NB4 (cell line): Measurements from ENCODE around the gene ATP8B3.

ENCODE experiments used
- DNase-seq: peaks from one replicate; pipeline ENCODE4 v3.0.0; 2010; ENCODE audit warnings: low read depth
- H3K4me3 ChIP-seq: one replicate; pipeline ENCODE4 v1.5.1; 2011; ENCODE audit warnings: mild to moderate bottlenecking, low read depth, low read length, moderate library complexity
- MYC ChIP-seq: IDR thresholded peaks from 2 replicates; pipeline ENCODE4 v1.6.1; 2011; ENCODE audit warnings: low read depth, low read length
- POLR2A ChIP-seq: IDR thresholded peaks from 2 replicates; pipeline ENCODE4 v1.6.1; 2011; ENCODE audit warnings: mild to moderate bottlenecking; ENCODE audit not compliant: insufficient read length; ENCODE audit errors: extremely low read depth
- TF ChIP-seq, protein P1 (sequence below): IDR thresholded peaks from one replicate; pipeline ENCODE4 v1.5.1; 2012; ENCODE audit warnings: low read depth, low read length
- TF ChIP-seq, protein P2 (sequence below): IDR thresholded peaks from 2 replicates; pipeline ENCODE4 v1.6.1; 2011; ENCODE audit warnings: low read depth, low read length

The ATP8B3 gene

DNA sequence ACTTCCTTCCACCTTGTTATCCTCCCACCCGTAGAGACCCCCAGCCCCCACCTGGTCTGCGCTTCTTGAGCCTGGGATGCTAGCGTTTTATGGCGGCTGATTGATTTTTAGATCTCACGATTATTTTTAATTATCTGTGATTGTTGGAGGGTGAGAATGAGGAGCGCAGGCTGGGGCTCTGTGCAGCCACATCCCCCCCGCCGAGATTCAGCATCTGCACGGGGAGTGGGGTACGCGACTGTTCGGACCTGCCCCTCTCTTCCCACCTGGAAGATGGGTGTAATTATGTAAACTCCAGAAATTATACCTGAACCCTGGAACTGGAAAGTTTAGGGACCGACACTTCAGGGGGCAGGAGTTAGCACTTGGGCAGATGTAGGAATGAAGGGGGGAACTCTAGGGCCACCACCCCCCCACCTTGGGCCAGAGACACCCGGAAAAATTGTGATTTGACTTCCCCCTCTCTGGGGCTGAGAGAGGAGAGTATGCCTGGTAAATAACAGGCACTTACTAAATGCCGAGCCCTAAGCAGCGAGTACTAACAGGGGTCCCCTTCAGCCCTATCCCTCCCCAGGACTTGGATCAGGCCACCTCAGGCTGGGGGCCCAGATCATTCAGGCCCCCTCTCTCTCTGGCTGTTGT, 60.6 kb downstream of the ATP8B3 start:
- no peak for DNase-seq
- TF ChIP-seq POLR2A (no peak), MYC (no peak)
- TF ChIP-seq, protein P1, sequence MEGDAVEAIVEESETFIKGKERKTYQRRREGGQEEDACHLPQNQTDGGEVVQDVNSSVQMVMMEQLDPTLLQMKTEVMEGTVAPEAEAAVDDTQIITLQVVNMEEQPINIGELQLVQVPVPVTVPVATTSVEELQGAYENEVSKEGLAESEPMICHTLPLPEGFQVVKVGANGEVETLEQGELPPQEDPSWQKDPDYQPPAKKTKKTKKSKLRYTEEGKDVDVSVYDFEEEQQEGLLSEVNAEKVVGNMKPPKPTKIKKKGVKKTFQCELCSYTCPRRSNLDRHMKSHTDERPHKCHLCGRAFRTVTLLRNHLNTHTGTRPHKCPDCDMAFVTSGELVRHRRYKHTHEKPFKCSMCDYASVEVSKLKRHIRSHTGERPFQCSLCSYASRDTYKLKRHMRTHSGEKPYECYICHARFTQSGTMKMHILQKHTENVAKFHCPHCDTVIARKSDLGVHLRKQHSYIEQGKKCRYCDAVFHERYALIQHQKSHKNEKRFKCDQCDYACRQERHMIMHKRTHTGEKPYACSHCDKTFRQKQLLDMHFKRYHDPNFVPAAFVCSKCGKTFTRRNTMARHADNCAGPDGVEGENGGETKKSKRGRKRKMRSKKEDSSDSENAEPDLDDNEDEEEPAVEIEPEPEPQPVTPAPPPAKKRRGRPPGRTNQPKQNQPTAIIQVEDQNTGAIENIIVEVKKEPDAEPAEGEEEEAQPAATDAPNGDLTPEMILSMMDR: no peak
- no peak overlapping the region for H3K4me3 ChIP-seq

DNA sequence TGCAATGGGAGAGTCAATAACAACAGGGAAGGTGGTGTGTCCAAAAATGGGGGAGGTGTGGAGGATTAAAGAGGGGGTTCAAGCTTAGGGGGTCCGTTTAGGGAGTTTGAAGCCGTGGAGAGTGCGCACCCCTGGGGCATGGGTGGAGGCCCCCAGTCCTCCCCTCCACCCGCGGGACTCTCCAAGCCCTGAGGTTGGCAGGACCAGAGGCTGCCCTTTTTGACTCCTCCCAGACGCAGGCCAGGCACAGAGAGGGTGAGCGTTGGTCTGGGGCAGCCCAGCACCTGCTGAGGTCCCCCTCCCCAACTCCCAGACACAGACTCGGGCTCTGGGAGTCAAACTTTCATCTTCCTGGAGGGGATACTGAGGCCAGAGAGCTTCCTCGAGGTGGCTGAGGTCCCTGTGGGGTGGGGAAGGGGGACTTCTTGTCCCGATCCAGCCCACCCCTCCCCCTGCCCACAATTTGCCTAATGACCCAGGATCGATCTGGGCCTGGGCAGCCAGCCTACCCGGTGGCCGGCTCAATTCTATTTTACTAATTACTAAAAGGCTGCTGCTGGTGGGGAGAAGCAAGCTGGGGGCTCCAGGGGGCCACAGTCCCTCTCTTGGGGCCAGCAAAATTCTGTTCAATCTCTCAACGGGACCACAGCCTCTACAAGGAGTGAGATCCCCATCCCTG, 61.6 kb downstream of the ATP8B3 start:
- no peak for TF ChIP-seq POLR2A
- TF ChIP-seq MYC: no peak
- TF ChIP-seq, protein P2, sequence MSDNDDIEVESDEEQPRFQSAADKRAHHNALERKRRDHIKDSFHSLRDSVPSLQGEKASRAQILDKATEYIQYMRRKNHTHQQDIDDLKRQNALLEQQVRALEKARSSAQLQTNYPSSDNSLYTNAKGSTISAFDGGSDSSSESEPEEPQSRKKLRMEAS: no peak
- TF ChIP-seq, protein P1: no peak
- no peak for DNase-seq
- H3K4me3 ChIP-seq: no peak overlapping the region

DNA sequence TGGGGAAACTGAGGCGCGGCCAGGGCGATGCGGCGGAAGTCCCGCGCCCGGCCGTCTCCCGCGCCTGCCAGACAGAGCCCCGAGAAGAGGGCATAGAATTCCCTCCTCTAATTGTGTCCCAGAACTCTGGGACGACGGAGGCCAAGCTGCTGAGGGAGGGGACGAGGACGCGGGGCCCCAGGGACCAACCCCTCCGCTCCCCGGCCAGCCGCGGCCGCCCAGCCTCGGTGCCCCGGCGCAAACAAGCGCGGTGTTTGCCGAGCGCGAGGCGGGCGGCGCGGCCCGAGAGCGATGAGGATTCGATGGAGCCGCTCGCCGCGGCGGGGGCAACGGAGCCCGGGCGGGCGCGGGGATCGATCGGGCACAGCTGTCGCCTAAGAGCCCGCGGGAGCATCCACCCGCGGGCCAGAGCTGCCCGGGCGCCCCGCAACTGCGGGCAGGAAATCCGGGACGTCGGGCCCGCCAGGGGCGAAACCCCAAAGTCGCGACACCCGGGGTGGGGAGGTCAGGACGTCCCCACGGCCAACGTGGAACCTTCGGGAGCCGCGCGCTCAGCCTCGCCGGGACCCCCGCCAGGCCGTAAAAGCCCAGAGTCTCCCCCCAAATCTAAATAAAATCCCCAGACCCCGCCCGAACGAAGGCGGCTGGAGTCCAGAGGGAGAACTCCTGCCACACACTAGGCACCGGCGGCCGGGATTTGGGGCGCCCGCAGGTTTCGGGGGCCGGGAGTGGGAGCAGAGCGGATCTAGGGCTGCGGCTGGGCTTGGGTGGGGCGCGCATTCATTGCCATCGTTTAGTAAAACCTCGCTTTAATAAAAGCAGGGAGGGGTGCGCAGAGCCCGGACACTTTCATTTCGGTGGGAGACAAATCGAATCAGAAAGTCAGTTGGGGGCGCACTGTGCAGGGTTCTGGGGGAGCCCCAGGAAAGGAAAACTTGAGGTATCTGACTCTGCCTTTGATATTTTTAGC, 62.4 kb downstream of the ATP8B3 start:
- no peak overlapping the region for H3K4me3 ChIP-seq
- TF ChIP-seq, protein P2: no peak
- TF ChIP-seq, protein P1: no peak
- no peak for TF ChIP-seq POLR2A
- TF ChIP-seq MYC: no peak
- DNase-seq: no peak

DNA sequence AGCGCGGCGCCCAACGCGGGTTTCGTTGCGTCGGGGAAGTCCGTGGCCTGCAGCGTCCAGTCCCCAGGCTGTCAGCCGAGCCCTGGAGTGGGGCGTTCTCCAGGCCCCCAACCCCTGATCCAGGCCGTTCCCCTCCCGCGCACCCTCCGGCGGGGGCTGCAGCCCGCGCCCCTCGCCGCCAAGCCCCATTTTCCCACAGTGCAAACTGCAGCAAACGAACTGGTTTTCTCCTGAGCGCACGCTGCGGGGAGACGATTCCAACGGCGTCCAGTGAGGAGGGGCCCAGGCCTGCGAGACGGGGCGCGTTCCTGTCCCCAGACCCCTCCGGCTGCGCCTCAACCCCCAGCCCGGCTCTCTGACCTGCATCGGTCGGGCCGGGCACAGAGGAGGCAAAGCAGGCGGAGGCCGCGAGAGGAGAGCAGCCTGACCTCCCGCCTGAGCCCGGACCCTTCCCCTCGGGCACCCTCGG, 63.2 kb downstream of the ATP8B3 start:
- no peak for TF ChIP-seq POLR2A
- TF ChIP-seq, protein P1: no peak
- TF ChIP-seq MYC: no peak
- TF ChIP-seq, protein P2: no peak
- DNase-seq: no peak
- no peak overlapping the region for H3K4me3 ChIP-seq

DNA sequence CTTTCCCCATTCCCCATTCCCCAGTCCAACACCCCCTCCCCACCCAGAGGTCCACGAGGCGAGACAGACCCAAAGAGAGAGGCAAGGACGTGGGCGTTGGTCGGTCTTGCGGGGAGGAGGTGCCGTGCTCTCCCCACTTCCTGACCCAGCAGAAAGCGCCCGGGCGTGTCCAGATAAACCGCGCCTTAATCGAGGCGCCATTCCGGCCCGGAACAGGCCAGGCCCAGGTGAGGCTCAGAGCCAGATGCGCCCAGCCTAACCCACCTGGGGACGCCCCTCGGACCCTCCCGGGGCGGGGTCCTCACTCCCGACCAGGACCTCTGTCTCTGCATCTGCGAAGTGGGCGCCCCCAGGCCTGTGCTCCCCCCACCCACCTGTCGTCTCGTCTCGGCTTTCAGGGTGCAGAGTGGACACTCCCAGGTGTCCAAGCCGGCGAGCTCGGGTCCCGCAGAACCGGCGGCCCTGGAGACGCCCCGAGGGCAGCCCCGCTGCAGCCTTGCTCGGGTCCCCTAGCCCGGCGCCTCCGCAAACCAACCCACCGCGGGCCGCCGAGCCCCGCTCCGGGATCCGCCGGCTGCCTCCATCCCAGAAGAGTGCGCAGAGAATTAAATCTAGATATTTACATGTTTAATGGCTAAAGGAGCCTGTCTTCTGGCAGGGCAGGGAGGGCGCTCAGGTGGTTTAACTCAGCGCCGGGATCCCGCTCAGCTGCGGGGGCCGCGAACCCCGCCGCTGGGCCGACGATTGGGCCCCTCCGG, 63.8 kb downstream of the ATP8B3 start:
- DNase-seq: no peak
- no peak for TF ChIP-seq POLR2A
- TF ChIP-seq, protein P2: no peak
- TF ChIP-seq MYC: no peak
- TF ChIP-seq, protein P1: no peak
- H3K4me3 ChIP-seq: no peak overlapping the region
